ENCODE results near the gene NAT16.

Gene NAT16
- total RNA-seq: 0 to 0.12 (median 0) reads per million in 18 experiments

GRCh38 chr7:101180130-101180755, at the start of gene NAT16:
Gene NAT16 (minus strand): TSS chr7:101180293. CDS start chr7:101174807, 5,486 bp downstream.
- DNase-seq: no peak

GRCh38 chr7:101226721-101227120, 46.6 kb upstream of the NAT16 start:
- DNase-seq: no peak

- DNase-seq: no peak
These were observed 45.6 kb upstream of the NAT16 start for GRCh38 chr7:101225650-101226049.

- DNase-seq: no peak
These were observed 43.4 kb upstream of the NAT16 start for GRCh38 chr7:101223528-101223927.

- no peak for DNase-seq
These were observed 42.3 kb upstream of the NAT16 start for GRCh38 chr7:101222275-101222830.

- no peak for DNase-seq
These were observed 40.2 kb upstream of the NAT16 start for GRCh38 chr7:101220295-101220694.

GRCh38 chr7:101218236-101219125, 38.4 kb upstream of the NAT16 start:
- DNase-seq: no peak

GRCh38 chr7:101217388-101218235, 37.5 kb upstream of the NAT16 start, which contains the start of the genes PLOD3 and ZNHIT1:
Gene PLOD3 (minus strand): TSS chr7:101217581. CDS start chr7:101217274, 307 bp downstream.
Gene ZNHIT1 (plus strand): TSS chr7:101218165. CDS start chr7:101218196, 31 bp downstream.
- DNase-seq: peak; percentile 99

GRCh38 chr7:101216860-101217387, 36.8 kb upstream of the NAT16 start:
- DNase-seq: no peak

GRCh38 chr7:101216001-101216859, 36.1 kb upstream of the NAT16 start:
- DNase-seq: peak; percentile 29 to 40

- no peak for DNase-seq
These were observed 31.9 kb upstream of the NAT16 start for GRCh38 chr7:101212014-101212413.

- DNase-seq: no peak
These were observed 31.4 kb upstream of the NAT16 start for GRCh38 chr7:101211501-101211900.

GRCh38 chr7:101210143-101210542, 30.1 kb upstream of the NAT16 start:
- no peak for DNase-seq

- DNase-seq: no peak
These were observed 28.7 kb upstream of the NAT16 start for GRCh38 chr7:101208794-101209193.

- DNase-seq: no peak
These were observed 27.4 kb upstream of the NAT16 start for GRCh38 chr7:101207459-101207858.

- no peak for DNase-seq
These were observed 26.6 kb upstream of the NAT16 start for GRCh38 chr7:101206665-101207042.

GRCh38 chr7:101205901-101206664, 26.0 kb upstream of the NAT16 start:
- no peak for DNase-seq

- DNase-seq: peak; percentile 74 to 77
These were observed 23.9 kb upstream of the NAT16 start for GRCh38 chr7:101203740-101204738.

- no peak for DNase-seq
These were observed 22.5 kb upstream of the NAT16 start for GRCh38 chr7:101202603-101202918.

All from inflammatory macrophage (primary cell).